ENCODE results near the gene TMEM121. TPM values are rescaled to one million over a fixed set of nuclear protein-coding genes. Genes with fewer than 3 reads are reported as not detected.
A peak's percentile ranks its signal among the peaks of the same experiment; 100 is the strongest.
"Not testable (repeated sequence)": the region's sequence is repeated elsewhere in the genome, so short reads cannot be mapped to it uniquely, and the experiment has no call there.

Gene TMEM121
- total and polyA plus RNA-seq, 10 of the 15 experiments (the other 5 are each of a cell fraction or from before 2014, with no cell fraction given), result 0.04 to 4.9 (median 1.2) TPM; not detected in 2

GRCh38 chr14:105561345-105561744 is 35.0 kb downstream of the TMEM121 start:
- POLR2A ChIA-PET; BruUV-seq (replicated peaks); ATAC-seq; CTCF ChIA-PET; SMC1A ChIA-PET (ENCODE audit: uncharacterized antibody, unreplicated experiment); H3K9me3 ChIP-seq (replicated peaks; ENCODE audit: control insufficient read depth, insufficient read depth, low read length); DNase-seq (ENCODE audit: low read depth, low spot score); H3K36me3 ChIP-seq (ENCODE audit: control insufficient read depth in 2 of 2, insufficient read depth in 2 of 2, low read length in 1 of 2); H3K4me3 ChIP-seq; H4K20me1 ChIP-seq (ENCODE audit: control insufficient read depth, insufficient read depth); intact Hi-C loops (cut with micrococcal nuclease; ENCODE audit: unreplicated experiment); in situ Hi-C loops (cut with MboI); H3K27me3 ChIP-seq (replicated peaks in 1 of 2; ENCODE audit: control insufficient read depth in 2 of 2, insufficient read depth in 2 of 2, low read length in 1 of 2); H3K79me2 ChIP-seq (ENCODE audit: control insufficient read depth, insufficient read depth, low read length); FAIRE-seq; RAD21 ChIA-PET (ENCODE audit: unreplicated experiment); H2AFZ ChIP-seq (ENCODE audit: control insufficient read depth, low read depth, low read length): not testable (repeated sequence)
- 2% methylated on average over 9 of the region's 14 CpGs for WGBS (ENCODE audit: insufficient coverage, insufficient replicate concordance, low lambda C conversion rate, missing lambda C conversion rate)
- H3K9ac ChIP-seq (ENCODE audit: control insufficient read depth, insufficient read depth, low read length), result peak overlapping the region; percentile 47; the same call in 1 of the 2 replicates
- peak overlapping the region; percentile 86 for H3K27ac ChIP-seq (ENCODE audit: control insufficient read depth, insufficient read depth)
- peak overlapping the region; percentile 11 for H3K4me2 ChIP-seq (ENCODE audit: control insufficient read depth, insufficient read depth)
- peaks cover 35% of the 10 kb centered on the region for H3K4me1 ChIP-seq (ENCODE audit: control insufficient read depth, insufficient read depth, low read length)

- in situ Hi-C loops (cut with MboI), result no loop called here
Observed at GRCh38 chr14:105562713-105563346, 36.4 kb downstream of the TMEM121 start.

More at GRCh38 chr14:105562713-105563346, 36.4 kb downstream of the TMEM121 start:
- no TSS peak for BruUV-seq (replicated peaks)
- POLR2A ChIA-PET, result no interaction called here
- Histone ChIP-seq H3K9me3 (replicated peaks; ENCODE audit: control insufficient read depth, insufficient read depth, low read length) (peaks cover 1% of the 10 kb centered on the region; the same call in 2 of the 3 replicates), H2AFZ (ENCODE audit: control insufficient read depth, low read depth, low read length) (no peak overlapping the region), H3K9ac (ENCODE audit: control insufficient read depth, insufficient read depth, low read length) (no peak overlapping the region), H3K36me3 (ENCODE audit: control insufficient read depth in 2 of 2, insufficient read depth in 2 of 2, low read length in 1 of 2) (no peaks in the 10 kb centered on the region), H4K20me1 (ENCODE audit: control insufficient read depth, insufficient read depth) (no peaks in the 10 kb centered on the region), H3K79me2 (ENCODE audit: control insufficient read depth, insufficient read depth, low read length) (peaks cover 8% of the 10 kb centered on the region), H3K4me1 (ENCODE audit: control insufficient read depth, insufficient read depth, low read length) (peaks cover 46% of the 10 kb centered on the region), H3K4me2 (ENCODE audit: control insufficient read depth, insufficient read depth) (no peak overlapping the region), H3K27me3 (replicated peaks in 1 of 2; ENCODE audit: control insufficient read depth in 2 of 2, insufficient read depth in 2 of 2, low read length in 1 of 2) (no peaks in the 10 kb centered on the region), H3K27ac (ENCODE audit: control insufficient read depth, insufficient read depth) (peak overlapping the region; percentile 73), H3K4me3 (no peak overlapping the region)
- FAIRE-seq (no peak), ATAC-seq (no peak), DNase-seq (ENCODE audit: low read depth, low spot score) (no peak)
- RAD21 ChIA-PET (ENCODE audit: unreplicated experiment), result no interaction called here
- CTCF ChIA-PET, result no interaction called here
- 79% methylated on average over 4 of the region's 4 CpGs for WGBS (ENCODE audit: insufficient coverage, insufficient replicate concordance, low lambda C conversion rate, missing lambda C conversion rate)
- intact Hi-C loops (cut with micrococcal nuclease; ENCODE audit: unreplicated experiment), result no loop called here
- SMC1A ChIA-PET (ENCODE audit: uncharacterized antibody, unreplicated experiment), result no interaction called here
- no peak for TF ChIP-seq CBX5 (IDR thresholded peaks at IDR 0.05; ENCODE audit: low read depth)
- TF ChIP-seq ATF7 (IDR thresholded peaks at IDR 0.05; ENCODE audit: low read depth), result peak; percentile 73
- TF ChIP-seq HDGF (IDR thresholded peaks at IDR 0.05), result peak; percentile 98
- TF ChIP-seq MLLT1 (IDR thresholded peaks at IDR 0.05), result peak; percentile 64; the same call in 1 of the 2 replicates
- TF ChIP-seq FOXM1 (IDR thresholded peaks at IDR 0.05; ENCODE audit: low read depth, low read length), result no peak
- TF ChIP-seq BHLHE40 (IDR thresholded peaks at IDR 0.05; ENCODE audit: borderline replicate concordance in 1 of 2, low read depth in 2 of 2, low read length in 1 of 2), result no peak
- no peak for TF ChIP-seq POLR2AphosphoS2 (IDR thresholded peaks at IDR 0.05; ENCODE audit: low read depth, low read length)
- TF ChIP-seq NBN (IDR thresholded peaks at IDR 0.05), result peak; percentile 72; the same call in 1 of the 2 replicates
- TF ChIP-seq IKZF2 (IDR thresholded peaks at IDR 0.05), result peak in 1 of 2 experiments; percentile 18; a peak in 1 of 4 replicates
- peak; percentile 3 to 46 for TF ChIP-seq EGR1 (IDR thresholded peaks at IDR 0.05; ENCODE audit: borderline replicate concordance in 1 of 2, low read depth in 2 of 2, low read length in 2 of 2)

Data from GM12878 (cell line).